K562 (cell line): Measurements from ENCODE around the gene PSORS1C2. TPM values are rescaled to one million over a fixed set of nuclear protein-coding genes. Genes with fewer than 3 reads are reported as not detected.

ENCODE experiments used
- ARHGAP35 ChIP-seq: fragments of 450-650 bp; IDR thresholded peaks from 2 replicates; pipeline ENCODE4 v1.6.1; 2018; ENCODE audit not compliant: partially characterized antibody
- ARID1B ChIP-seq: fragments of 450-650 bp; IDR thresholded peaks from 2 replicates; pipeline ENCODE4 v1.6.1; 2016; ENCODE audit warnings: antibody characterized with exemption, mild to moderate bottlenecking, inconsistent platforms
- ELK1 ChIP-seq: sonication (generic); formaldehyde crosslinking; IDR thresholded peaks from 2 replicates; pipeline ENCODE4 v1.8.1; 2022; ENCODE audit warnings: missing genetic modification reagents
- EP300 ChIP-seq: IDR thresholded peaks from 2 replicates; pipeline ENCODE4 v1.6.1; 2012; ENCODE audit warnings: low read length, improper control_type of control experiment
- FOSL1 ChIP-seq: fragments of 200-800 bp; sonication (Bioruptor generic); conservative IDR thresholded peaks from 2 replicates; pipeline ENCODE4 v1.6.1; 2016; ENCODE audit warnings: missing genetic modification characterization, missing compliant biosample characterization
- GATAD2A ChIP-seq: fragments of 450-650 bp; IDR thresholded peaks from 2 replicates; pipeline ENCODE4 v1.6.1; 2017
- HDAC1 ChIP-seq, 2 experiments: fragments of 450-650 bp; IDR thresholded peaks; 2 replicates each; pipeline ENCODE4 v1.6.1; 2016 to 2017; ENCODE audit warnings: inconsistent platforms in 1 of 2, mild to moderate bottlenecking in 1 of 2, moderate library complexity in 1 of 2
- HSF4 ChIP-seq: fragments of 250-450 bp; sonication (Bioruptor Pico); IDR thresholded peaks from 2 replicates; pipeline ENCODE4 v2.1.2; 2022; ENCODE audit warnings: mild to moderate bottlenecking, moderate library complexity, borderline replicate concordance
- NFE2 ChIP-seq: IDR thresholded peaks from 2 replicates; pipeline ENCODE4 v1.6.1; 2014; ENCODE audit warnings: antibody characterized with exemption, low read depth
- TEAD1 ChIP-seq, 2 experiments: fragments of 450-650 bp in 1 of 2; sonication (generic) in 1 of 2; formaldehyde crosslinking; IDR thresholded peaks; 2 replicates each; pipeline versions ENCODE4 v1.4.0 to v1.8.0; 2020 to 2022; ENCODE audit warnings: mild to moderate bottlenecking in 2 of 2, missing genetic modification reagents in 1 of 2
- ZNF140 ChIP-seq: fragments of 250-450 bp; sonication (Bioruptor Pico); IDR thresholded peaks from 2 replicates; pipeline ENCODE4 v1.8.0; 2021; ENCODE audit warnings: moderate library complexity, mild to moderate bottlenecking, inconsistent platforms
- ZNF24 ChIP-seq: fragments of 450-650 bp; IDR thresholded peaks from 2 replicates; pipeline ENCODE4 v1.6.1; 2016
- ZNF384 ChIP-seq: IDR thresholded peaks from 2 replicates; pipeline ENCODE4 v1.6.1; 2012; ENCODE audit warnings: low read depth, low read length, improper control_type of control experiment
- ZNF589 ChIP-seq: fragments of 200-800 bp; sonication (Bioruptor generic); IDR thresholded peaks from 2 replicates; pipeline ENCODE4 v1.6.1; 2016; ENCODE audit warnings: low read depth, missing genetic modification characterization, missing compliant biosample characterization
- ZNF79 ChIP-seq: fragments of 250-450 bp; sonication (Bioruptor Pico); IDR thresholded peaks from 2 replicates; pipeline ENCODE4 v1.4.0; 2020; ENCODE audit warnings: low read depth, mild to moderate bottlenecking, moderate library complexity
- polyA plus RNA-seq, 8 experiments: library from polyadenylated mRNA; depleted of rRNA in 4 of 8; stranded (reverse) in 5 of 8; unstranded in 3 of 8; fragments of >200 nt; fragmentation: Nextera tagmentation in 2 of 8; fragmentation: Illumina TruSeq in 1 of 8; extraction: Ambion mirVana in 2 of 8; extraction: Trizol in 1 of 8; gene quantifications; 2 replicates each; pipeline versions ENCODE4 v1.2.1 to v1.2.3, GENCODE V29; 2011 to 2014; ENCODE audit warnings: inconsistent platforms in 1 of 8, missing spikeins in 1 of 8
- total RNA-seq, 7 experiments: library from RNA; depleted of rRNA in 6 of 7; stranded (reverse); fragments of >200 nt in 6 of 7; fragmentation: Illumina TruSeq in 2 of 7; extraction: Trizol in 2 of 7; gene quantifications; 2 replicates each; pipeline versions ENCODE4 v1.2.1 to v1.2.3, GENCODE V29; 2011 to 2021; ENCODE audit warnings: low replicate concordance in 1 of 7
- TF ChIP-seq, protein P1 (sequence below): fragments of 450-650 bp; conservative IDR thresholded peaks from 2 replicates; pipeline ENCODE4 v1.6.1; 2016; ENCODE audit warnings: missing genetic modification characterization, low read depth, mild to moderate bottlenecking, missing compliant biosample characterization, moderate library complexity
- TF ChIP-seq, protein P2 (sequence below): fragments of 450-650 bp; IDR thresholded peaks from 2 replicates; pipeline ENCODE4 v1.6.1; 2016; ENCODE audit warnings: low read depth

The PSORS1C2 gene
- total and polyA plus RNA-seq, 9 of the 15 experiments (the other 6 are each of a cell fraction or from before 2014, with no cell fraction given): not detected

DNA sequence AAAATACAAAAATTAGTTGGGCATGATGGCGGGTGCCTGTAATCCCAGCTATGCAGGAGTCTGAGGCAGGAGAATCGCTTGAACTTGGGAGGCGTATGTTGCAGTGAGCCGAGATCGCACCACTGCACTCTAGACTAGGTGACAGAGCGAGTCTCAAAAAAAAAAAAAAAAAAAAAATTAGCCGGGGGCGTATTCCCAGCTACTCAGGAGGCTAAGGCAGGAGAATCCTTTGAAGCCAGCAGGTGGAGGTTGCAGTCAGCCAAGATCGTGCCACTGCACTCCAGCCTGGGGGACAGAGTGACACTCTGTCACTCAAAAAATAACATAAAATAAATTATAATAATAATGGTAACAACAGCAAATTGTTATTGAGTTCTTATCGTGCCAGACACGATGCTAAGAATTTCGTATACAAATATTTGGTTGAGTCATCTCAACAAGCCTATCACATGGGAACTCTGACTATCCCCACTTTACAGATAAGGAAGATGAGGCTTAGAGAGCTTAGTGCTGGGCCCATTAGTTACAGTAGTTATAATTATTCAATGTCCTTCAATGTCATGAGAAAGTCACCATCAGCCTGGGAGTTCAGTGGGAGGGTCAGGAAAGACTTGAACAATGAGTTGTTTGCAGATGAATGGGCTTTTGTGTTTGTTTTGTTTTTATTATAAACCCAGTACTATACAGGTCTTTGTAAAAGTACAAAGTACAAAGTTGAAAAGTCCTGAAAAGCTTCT lies 45.9 kb downstream of the PSORS1C2 start (continued):
- TF ChIP-seq HDAC1 (IDR thresholded peaks at IDR 0.05) (no peak), HSF4 (CRISPR knock-in tag) (no peak), EP300 (peak; percentile 28; the same call in 1 of the 2 replicates), FOSL1 (tag) (peak; percentile 80), ARHGAP35 (no peak), GATAD2A (no peak), ELK1 (CRISPR knock-in tag) (no peak), ZNF140 (CRISPR knock-in tag) (no peak), TEAD1 (CRISPR knock-in tag; IDR thresholded peaks at IDR 0.05) (no peak), ZNF79 (CRISPR knock-in tag) (no peak), ZNF384 (peak; percentile 77), NFE2 (peak; percentile 42), ARID1B (peak; percentile 67), ZNF24 (no peak), ZNF589 (CRISPR knock-in tag) (no peak)
- TF ChIP-seq, protein P1, sequence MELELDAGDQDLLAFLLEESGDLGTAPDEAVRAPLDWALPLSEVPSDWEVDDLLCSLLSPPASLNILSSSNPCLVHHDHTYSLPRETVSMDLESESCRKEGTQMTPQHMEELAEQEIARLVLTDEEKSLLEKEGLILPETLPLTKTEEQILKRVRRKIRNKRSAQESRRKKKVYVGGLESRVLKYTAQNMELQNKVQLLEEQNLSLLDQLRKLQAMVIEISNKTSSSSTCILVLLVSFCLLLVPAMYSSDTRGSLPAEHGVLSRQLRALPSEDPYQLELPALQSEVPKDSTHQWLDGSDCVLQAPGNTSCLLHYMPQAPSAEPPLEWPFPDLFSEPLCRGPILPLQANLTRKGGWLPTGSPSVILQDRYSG (tag): no peak
- TF ChIP-seq, protein P2, sequence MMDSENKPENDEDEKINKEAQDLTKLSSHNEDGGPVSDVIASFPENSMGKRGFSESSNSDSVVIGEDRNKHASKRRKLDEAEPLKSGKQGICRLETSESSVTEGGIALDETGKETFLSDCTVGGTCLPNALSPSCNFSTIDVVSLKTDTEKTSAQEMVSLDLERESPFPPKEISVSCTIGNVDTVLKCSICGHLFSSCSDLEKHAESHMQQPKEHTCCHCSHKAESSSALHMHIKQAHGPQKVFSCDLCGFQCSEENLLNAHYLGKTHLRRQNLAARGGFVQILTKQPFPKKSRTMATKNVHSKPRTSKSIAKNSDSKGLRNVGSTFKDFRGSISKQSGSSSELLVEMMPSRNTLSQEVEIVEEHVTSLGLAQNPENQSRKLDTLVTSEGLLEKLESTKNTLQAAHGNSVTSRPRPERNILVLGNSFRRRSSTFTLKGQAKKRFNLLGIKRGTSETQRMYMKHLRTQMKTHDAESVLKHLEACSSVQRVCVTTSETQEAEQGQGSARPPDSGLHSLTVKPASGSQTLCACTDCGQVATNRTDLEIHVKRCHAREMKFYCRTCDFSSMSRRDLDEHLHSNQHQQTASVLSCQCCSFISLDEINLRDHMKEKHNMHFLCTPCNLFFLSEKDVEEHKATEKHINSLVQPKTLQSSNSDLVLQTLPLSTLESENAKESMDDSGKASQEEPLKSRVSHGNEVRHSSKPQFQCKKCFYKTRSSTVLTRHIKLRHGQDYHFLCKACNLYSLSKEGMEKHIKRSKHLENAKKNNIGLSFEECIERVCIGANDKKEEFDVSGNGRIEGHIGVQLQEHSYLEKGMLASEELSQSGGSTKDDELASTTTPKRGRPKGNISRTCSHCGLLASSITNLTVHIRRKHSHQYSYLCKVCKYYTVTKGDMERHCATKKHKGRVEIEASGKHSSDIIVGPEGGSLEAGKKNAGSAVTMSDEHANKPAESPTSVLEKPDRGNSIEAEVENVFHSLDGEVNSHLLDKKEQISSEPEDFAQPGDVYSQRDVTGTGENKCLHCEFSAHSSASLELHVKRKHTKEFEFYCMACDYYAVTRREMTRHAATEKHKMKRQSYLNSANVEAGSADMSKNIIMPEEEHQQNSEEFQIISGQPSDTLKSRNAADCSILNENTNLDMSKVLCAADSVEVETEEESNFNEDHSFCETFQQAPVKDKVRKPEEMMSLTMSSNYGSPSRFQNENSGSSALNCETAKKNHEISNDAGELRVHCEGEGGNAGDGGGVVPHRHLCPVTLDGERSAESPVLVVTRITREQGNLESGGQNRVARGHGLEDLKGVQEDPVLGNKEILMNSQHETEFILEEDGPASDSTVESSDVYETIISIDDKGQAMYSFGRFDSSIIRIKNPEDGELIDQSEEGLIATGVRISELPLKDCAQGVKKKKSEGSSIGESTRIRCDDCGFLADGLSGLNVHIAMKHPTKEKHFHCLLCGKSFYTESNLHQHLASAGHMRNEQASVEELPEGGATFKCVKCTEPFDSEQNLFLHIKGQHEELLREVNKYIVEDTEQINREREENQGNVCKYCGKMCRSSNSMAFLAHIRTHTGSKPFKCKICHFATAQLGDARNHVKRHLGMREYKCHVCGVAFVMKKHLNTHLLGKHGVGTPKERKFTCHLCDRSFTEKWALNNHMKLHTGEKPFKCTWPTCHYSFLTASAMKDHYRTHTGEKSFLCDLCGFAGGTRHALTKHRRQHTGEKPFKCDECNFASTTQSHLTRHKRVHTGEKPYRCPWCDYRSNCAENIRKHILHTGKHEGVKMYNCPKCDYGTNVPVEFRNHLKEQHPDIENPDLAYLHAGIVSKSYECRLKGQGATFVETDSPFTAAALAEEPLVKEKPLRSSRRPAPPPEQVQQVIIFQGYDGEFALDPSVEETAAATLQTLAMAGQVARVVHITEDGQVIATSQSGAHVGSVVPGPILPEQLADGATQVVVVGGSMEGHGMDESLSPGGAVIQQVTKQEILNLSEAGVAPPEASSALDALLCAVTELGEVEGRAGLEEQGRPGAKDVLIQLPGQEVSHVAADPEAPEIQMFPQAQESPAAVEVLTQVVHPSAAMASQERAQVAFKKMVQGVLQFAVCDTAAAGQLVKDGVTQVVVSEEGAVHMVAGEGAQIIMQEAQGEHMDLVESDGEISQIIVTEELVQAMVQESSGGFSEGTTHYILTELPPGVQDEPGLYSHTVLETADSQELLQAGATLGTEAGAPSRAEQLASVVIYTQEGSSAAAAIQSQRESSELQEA: no peak
